ENCODE results near the gene C2orf68.
"Not testable (repeated sequence)": the region's sequence is repeated elsewhere in the genome, so short reads cannot be mapped to it uniquely, and the experiment has no call there.

DNA sequence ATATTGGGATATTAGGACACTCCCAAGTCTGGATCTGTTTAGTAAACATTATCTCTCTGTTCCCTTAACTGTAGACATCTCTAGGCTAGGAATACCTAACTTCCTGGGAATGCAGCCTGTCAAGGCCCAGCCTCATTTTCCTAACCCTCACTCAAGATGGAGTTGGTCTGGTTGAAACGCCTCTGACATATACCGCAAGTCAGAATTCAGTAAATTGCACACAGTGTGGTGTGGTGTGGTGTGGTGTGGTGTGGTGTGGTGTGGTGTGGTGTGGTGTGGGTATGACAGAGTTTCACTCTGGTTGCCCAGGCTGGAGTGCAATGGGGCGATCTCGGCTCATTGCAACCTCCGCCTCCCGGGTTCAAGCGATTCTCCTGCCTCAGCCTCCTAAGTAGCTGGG is 2.9 kb upstream of the C2orf68 start:
- TF ChIP-seq, protein P1, sequence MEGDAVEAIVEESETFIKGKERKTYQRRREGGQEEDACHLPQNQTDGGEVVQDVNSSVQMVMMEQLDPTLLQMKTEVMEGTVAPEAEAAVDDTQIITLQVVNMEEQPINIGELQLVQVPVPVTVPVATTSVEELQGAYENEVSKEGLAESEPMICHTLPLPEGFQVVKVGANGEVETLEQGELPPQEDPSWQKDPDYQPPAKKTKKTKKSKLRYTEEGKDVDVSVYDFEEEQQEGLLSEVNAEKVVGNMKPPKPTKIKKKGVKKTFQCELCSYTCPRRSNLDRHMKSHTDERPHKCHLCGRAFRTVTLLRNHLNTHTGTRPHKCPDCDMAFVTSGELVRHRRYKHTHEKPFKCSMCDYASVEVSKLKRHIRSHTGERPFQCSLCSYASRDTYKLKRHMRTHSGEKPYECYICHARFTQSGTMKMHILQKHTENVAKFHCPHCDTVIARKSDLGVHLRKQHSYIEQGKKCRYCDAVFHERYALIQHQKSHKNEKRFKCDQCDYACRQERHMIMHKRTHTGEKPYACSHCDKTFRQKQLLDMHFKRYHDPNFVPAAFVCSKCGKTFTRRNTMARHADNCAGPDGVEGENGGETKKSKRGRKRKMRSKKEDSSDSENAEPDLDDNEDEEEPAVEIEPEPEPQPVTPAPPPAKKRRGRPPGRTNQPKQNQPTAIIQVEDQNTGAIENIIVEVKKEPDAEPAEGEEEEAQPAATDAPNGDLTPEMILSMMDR (optimal IDR thresholded peaks at IDR 0.05 in 1 of 3, IDR thresholded peaks at IDR 0.05 in 1 of 3, conservative IDR thresholded peaks at IDR 0.05 in 1 of 3; ENCODE audit: extremely low read depth in 1 of 3, insufficient read depth in 2 of 3, low read length in 3 of 3): not testable (repeated sequence)
- not testable (repeated sequence) for TF ChIP-seq EZH2 (IDR thresholded peaks at IDR 0.05; ENCODE audit: low read length)

Measured in keratinocyte (primary cell).